Fibroblast of villous mesenchyme (primary cell): ENCODE measurements around the gene CNTN4. TPM values are rescaled to one million over a fixed set of nuclear protein-coding genes. Genes with fewer than 3 reads are reported as not detected.

Experiments used
- DNase-seq: peaks from one replicate; pipeline ENCODE4 v3.0.0-alpha.2; 2010; ENCODE audit warnings: low read depth
- H3K4me3 ChIP-seq: 2 replicates; pipeline ENCODE4 v1.5.1; 2011; ENCODE audit warnings: low read depth, mild to moderate bottlenecking, low read length
- total RNA-seq: library from RNA; depleted of rRNA; stranded (reverse); fragments of >200 nt; gene quantifications from 2 replicates; pipeline ENCODE4 v1.2.3, GENCODE V29; 2012
- TF ChIP-seq, protein P1 (sequence below): IDR thresholded peaks from 2 replicates; pipeline ENCODE4 v1.5.1; 2012; ENCODE audit warnings: low read depth, mild to moderate bottlenecking, low read length; ENCODE audit not compliant: insufficient read depth

The CNTN4 gene
- total RNA-seq, 1 donor = 6.9 TPM

DNA sequence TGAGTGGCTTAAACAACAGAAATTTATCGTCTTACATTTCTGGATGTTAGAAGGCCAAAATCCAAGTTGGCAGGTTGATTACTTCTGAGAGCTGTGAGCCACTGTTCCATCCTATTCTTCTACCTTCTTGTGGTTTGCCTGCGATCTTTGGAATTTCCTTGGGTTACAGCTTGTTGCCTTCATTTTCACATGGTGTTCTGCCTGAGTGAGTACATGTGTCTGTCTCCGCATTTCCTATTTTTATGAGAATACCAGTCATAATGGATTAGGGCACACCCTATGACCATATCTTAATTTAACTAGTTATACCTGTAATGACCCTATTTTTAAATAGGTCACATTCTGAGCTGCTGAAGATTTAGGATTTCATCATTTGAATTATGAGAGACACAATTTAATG, 294.3 kb downstream of the CNTN4 start:
- no peak for DNase-seq
- H3K4me3 ChIP-seq = no peak overlapping the region
- TF ChIP-seq, protein P1, sequence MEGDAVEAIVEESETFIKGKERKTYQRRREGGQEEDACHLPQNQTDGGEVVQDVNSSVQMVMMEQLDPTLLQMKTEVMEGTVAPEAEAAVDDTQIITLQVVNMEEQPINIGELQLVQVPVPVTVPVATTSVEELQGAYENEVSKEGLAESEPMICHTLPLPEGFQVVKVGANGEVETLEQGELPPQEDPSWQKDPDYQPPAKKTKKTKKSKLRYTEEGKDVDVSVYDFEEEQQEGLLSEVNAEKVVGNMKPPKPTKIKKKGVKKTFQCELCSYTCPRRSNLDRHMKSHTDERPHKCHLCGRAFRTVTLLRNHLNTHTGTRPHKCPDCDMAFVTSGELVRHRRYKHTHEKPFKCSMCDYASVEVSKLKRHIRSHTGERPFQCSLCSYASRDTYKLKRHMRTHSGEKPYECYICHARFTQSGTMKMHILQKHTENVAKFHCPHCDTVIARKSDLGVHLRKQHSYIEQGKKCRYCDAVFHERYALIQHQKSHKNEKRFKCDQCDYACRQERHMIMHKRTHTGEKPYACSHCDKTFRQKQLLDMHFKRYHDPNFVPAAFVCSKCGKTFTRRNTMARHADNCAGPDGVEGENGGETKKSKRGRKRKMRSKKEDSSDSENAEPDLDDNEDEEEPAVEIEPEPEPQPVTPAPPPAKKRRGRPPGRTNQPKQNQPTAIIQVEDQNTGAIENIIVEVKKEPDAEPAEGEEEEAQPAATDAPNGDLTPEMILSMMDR = no peak

DNA sequence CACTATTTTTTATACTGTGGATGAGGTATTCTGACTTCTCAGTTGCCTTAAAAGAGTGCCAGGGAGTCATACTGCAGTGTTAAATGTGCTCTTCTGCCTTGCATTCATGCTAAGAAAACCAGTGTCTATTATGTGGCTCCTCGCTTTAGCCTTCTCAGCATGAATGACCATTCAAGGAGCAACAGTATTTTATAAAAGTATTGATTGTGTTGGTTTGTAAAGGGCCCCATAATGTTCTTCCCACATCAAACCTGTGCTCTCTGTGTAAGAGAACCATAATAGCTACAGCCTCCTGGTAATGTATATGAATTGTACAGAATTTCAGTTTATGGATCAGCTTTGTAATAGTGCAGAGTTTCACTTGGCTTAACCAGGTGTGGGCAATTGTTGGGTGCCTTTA, 316.4 kb downstream of the CNTN4 start:
- TF ChIP-seq, protein P1 = no peak
- no peak for DNase-seq
- no peak overlapping the region for H3K4me3 ChIP-seq

DNA sequence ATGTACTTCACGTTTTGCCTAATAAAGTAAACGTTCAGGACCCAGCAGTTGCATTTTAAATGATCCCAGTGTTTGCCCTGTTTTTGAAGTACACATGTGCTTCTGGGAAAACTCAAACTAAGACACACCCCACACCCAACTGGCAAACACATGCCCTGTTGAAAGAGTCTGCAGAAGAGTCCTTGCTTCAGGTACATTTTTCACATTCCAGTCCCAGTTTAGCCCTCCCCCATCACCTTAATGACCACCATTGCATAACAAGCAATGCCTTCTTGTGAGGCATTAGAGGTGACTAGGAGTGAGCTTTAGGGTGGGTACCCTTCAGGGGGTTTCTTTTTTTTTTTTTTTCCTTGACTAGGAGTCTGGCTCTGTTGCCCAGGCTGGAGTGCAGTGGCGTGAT, 322.3 kb downstream of the CNTN4 start:
- TF ChIP-seq, protein P1 = no peak
- H3K4me3 ChIP-seq = no peak overlapping the region
- DNase-seq = no peak

DNA sequence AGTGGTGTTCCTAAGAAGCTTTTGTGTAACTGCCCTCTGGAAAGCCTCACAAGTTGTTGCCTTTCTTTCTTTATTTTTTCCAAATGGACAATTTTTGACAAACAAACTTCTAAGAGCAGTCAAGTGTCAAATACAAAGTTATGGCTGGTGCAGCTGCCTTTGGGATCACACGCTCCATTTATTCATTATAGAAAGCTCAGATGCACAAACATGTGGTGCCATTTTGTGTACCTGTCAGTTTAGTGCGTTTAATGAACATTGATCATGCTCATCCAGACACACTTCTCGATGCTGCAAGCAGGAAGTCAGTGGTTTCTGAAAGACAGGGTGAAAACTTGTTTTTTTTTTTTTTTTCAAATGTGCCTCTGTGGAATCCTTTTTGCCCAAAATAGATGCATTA, 324.5 kb downstream of the CNTN4 start:
- H3K4me3 ChIP-seq = no peak overlapping the region
- TF ChIP-seq, protein P1 = no peak
- DNase-seq = no peak

DNA sequence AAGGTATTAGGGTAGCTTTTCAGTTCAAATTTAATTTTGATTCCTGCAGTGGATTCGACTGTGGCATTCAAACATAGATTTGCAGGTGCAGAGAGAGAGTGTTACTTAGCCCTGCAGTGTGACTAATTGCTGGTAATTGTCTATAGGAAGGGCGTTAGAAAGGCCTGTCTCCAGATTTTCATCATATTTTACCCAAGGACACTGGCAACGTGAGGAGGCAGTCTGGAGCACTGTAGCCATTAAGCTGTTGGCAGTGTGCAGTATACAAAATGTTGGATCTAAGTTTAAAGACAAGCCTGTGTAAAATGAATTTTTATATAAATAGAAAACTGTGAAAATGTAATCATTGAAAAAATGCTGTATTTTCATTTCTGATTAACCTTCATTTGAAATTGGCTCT, 342.9 kb downstream of the CNTN4 start:
- no peak for DNase-seq
- TF ChIP-seq, protein P1 = no peak
- no peak overlapping the region for H3K4me3 ChIP-seq

DNA sequence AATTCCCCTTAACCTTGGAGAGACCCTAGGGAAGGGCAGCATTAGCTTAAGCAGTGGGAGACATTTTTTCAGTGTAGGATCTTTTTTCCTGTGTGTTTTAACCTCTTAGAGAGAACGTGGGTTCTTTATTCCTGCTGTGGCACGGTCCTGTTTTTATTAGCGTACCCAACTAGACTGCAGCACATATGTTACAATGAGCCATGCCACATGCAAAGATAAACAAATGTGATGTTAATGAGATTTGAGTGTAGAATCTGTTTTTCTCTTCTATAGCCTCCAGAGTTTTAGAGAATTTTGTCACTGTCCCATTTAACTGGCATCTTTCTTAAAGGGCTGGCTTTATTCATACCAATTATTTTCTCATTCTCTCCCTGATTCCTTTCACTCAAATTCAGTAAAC, 347.5 kb downstream of the CNTN4 start:
- TF ChIP-seq, protein P1 = no peak
- H3K4me3 ChIP-seq = no peak overlapping the region
- DNase-seq = no peak

DNA sequence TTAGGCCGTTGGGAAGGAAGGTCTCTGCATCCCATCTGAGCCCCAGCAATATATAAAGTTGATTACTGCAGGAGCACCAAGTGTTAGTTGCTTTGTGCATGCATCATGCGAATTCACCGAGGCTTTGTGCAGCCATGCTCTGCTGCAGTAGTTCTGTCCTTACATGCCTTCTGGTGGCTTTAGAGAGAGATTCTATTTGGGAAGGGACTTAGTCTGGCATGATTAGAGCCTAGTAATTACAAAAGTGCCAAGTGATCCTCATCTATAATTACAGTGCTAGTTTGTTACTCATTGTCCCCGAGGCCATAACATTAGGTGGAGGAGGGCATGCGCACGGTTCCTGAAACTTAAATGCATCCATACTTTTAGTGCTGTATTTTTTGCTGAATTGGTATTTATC, 353.6 kb downstream of the CNTN4 start:
- DNase-seq = no peak
- TF ChIP-seq, protein P1 = no peak
- H3K4me3 ChIP-seq = no peak overlapping the region
